ENCODE results near the gene GSE1. TPM values are rescaled to one million over a fixed set of nuclear protein-coding genes. Genes with fewer than 3 reads are reported as not detected.

Gene GSE1
- total and polyA plus RNA-seq, 2 donors from 2014 or later, result 9.5 to 92.8 TPM

DNA sequence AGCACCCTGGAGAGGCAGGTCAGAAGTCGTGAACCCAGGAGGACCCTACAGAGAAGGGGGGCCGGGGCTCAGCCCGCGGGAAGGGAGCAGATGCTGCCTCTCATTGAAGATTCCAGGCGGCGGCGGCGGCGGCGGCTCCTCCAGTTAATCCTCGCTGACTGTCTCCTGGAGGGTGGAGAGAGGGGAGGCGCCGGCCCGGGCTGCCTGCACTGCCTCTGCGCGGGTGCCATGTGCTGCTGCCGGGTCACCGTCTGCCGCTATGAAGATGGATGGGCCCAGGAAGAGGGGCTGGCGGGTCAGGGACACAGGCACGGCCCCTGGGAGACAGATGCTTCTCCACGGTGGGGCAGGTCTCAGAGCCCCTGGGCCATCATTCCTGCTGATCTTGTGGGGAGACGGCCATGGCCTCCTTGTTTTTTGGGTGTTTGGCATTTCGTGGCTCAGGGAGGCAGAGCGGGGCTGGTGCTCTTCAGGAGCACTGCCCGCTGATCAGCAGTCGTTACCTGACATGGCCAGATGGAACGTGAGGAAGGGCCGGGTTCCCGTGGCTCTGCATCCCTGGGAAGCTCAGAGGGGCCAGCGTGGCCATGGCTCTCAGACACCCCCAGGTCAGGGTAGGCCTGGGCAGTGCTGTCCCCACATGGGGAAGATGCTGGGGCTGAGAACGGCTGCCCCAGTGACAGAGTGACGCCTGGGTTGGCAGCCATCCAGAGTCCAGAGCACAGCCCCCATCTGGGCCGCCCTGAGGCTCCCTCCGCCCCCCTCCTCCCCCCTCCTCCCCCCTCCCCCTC, 39.5 kb downstream of the GSE1 start:
- FAIRE-seq (no peak), DNase-seq (peak; percentile 74 to 92 (median 86))
- H3K9me3 ChIP-seq (ENCODE audit: control insufficient read depth in 2 of 3, insufficient read depth in 1 of 3, low read length in 3 of 3), result no peaks in the 10 kb centered on the region
- TF ChIP-seq, protein P1, sequence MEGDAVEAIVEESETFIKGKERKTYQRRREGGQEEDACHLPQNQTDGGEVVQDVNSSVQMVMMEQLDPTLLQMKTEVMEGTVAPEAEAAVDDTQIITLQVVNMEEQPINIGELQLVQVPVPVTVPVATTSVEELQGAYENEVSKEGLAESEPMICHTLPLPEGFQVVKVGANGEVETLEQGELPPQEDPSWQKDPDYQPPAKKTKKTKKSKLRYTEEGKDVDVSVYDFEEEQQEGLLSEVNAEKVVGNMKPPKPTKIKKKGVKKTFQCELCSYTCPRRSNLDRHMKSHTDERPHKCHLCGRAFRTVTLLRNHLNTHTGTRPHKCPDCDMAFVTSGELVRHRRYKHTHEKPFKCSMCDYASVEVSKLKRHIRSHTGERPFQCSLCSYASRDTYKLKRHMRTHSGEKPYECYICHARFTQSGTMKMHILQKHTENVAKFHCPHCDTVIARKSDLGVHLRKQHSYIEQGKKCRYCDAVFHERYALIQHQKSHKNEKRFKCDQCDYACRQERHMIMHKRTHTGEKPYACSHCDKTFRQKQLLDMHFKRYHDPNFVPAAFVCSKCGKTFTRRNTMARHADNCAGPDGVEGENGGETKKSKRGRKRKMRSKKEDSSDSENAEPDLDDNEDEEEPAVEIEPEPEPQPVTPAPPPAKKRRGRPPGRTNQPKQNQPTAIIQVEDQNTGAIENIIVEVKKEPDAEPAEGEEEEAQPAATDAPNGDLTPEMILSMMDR (IDR thresholded peaks at IDR 0.05; ENCODE audit: borderline replicate concordance, extremely low read depth, insufficient read depth), result no peak
- H3K4me1 ChIP-seq (ENCODE audit: control insufficient read depth in 2 of 3, insufficient read depth in 2 of 3, low read depth in 1 of 3, low read length in 3 of 3), result peaks cover 0 to 24% (median 3%) of the 10 kb centered on the region in 3 donors
- H3K27ac ChIP-seq (ENCODE audit: low read depth in 2 of 2, low read length in 2 of 2), result peak overlapping the region; percentile 9 to 63
- H3K9ac ChIP-seq (ENCODE audit: low read length in 3 of 3), result no peak overlapping the region
- peaks cover 5 to 34% (median 20%) of the 10 kb centered on the region in 3 donors for H3K36me3 ChIP-seq (ENCODE audit: control insufficient read depth in 2 of 3, insufficient read depth in 3 of 3, low read length in 3 of 3)
- intact Hi-C loops (cut with DNase I), result no loop called here
- H3K4me3 ChIP-seq (ENCODE audit: low read length in 3 of 3), result no peak overlapping the region
- H3K27me3 ChIP-seq (ENCODE audit: control insufficient read depth, insufficient read depth, low read length), result no peaks in the 10 kb centered on the region

DNA sequence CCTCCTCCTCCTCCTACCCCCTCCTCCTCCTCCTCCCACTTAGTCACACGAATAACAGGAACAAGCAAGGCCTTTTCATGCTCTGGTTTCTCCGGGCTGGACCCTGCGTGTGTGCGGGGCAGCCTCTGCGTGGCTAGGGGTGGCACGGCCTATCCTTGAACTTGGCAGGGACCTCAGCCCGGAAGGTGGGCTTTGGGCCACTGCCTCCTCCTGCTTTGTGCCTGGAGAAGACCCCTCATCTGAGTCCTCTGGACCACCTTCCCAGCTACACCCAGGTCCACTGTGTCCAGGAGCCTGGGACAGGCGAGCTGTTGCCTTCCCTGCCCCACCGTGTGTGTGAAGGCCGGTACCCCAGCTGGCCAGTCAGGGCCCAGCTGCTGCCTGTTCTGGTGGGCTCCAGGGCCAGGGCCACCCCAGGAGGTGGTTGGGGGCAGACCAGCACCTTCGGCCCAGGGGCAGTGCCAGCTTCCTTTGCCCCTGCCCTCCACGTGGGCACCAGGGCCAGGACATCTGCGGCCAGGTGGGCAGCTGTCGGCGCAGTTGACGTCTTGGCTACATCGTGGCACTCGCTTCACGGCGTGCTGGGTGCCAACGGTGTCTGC, 40.3 kb downstream of the GSE1 start:
- Histone ChIP-seq H3K27ac (ENCODE audit: low read depth in 2 of 2, low read length in 2 of 2) (peak overlapping the region; percentile 20 to 67), H3K9ac (ENCODE audit: low read length in 3 of 3) (no peak overlapping the region), H3K4me3 (ENCODE audit: low read length in 3 of 3) (no peak overlapping the region), H3K27me3 (ENCODE audit: control insufficient read depth, insufficient read depth, low read length) (no peaks in the 10 kb centered on the region), H3K36me3 (ENCODE audit: control insufficient read depth in 2 of 3, insufficient read depth in 3 of 3, low read length in 3 of 3) (peaks cover 6 to 41% (median 24%) of the 10 kb centered on the region in 3 donors), H3K4me1 (ENCODE audit: control insufficient read depth in 2 of 3, insufficient read depth in 2 of 3, low read depth in 1 of 3, low read length in 3 of 3) (peaks cover 0 to 24% (median 3%) of the 10 kb centered on the region in 3 donors), H3K9me3 (ENCODE audit: control insufficient read depth in 2 of 3, insufficient read depth in 1 of 3, low read length in 3 of 3) (no peaks in the 10 kb centered on the region)
- no peak for FAIRE-seq
- TF ChIP-seq, protein P1 (IDR thresholded peaks at IDR 0.05; ENCODE audit: borderline replicate concordance, extremely low read depth, insufficient read depth), result no peak
- intact Hi-C loops (cut with DNase I), result no loop called here
- DNase-seq, result peak in 2 of 5 donors; percentile 73 to 83

DNA sequence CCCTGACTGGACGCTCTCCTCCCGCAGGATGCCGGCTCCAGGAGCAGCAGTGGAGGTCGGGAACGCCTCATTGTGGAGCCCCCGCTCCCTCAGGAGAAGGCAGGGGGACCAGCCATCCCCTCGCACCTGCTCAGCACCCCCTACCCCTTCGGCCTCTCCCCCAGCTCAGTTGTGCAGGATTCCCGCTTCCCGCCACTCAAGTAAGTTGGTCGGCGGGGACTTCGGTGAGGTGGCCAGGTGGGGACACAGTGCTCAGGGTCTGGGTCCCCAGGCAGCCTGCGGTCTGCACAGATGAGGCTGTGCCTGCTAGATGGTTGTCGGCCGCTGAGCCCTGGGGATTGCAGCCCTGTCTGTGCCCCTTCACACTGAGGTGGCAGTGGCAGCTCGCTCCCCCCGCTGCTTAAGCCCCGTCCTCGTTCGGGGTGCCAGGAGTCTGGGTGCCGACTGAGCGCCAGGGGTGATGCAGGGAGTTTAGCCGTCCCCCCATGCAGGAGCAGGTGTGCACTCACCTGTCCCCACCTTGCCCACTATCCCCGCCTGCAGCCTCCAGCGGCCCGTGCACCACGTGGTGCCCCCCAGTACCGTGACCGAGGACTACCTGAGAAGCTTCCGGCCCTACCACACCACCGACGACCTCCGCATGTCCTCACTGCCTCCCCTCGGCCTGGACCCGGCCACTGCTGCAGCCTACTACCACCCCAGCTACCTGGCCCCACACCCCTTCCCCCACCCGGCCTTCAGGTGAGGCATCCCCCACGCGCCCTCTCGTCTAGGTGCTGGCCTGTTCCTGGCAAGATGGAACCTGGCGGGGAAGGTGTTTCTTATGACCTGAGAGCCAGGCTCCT, 41.4 kb downstream of the GSE1 start:
- peak in 2 of 5 donors; percentile 64 to 77 for DNase-seq
- TF ChIP-seq, protein P1 (IDR thresholded peaks at IDR 0.05; ENCODE audit: borderline replicate concordance, extremely low read depth, insufficient read depth), result no peak
- H3K27me3 ChIP-seq (ENCODE audit: control insufficient read depth, insufficient read depth, low read length), result no peaks in the 10 kb centered on the region
- no peak for FAIRE-seq
- H3K36me3 ChIP-seq (ENCODE audit: control insufficient read depth in 2 of 3, insufficient read depth in 3 of 3, low read length in 3 of 3), result peaks cover 6 to 44% (median 24%) of the 10 kb centered on the region in 3 donors
- peaks cover 0 to 26% (median 3%) of the 10 kb centered on the region in 3 donors for H3K4me1 ChIP-seq (ENCODE audit: control insufficient read depth in 2 of 3, insufficient read depth in 2 of 3, low read depth in 1 of 3, low read length in 3 of 3)
- no peak overlapping the region for H3K27ac ChIP-seq (ENCODE audit: low read depth in 2 of 2, low read length in 2 of 2)
- H3K4me3 ChIP-seq (ENCODE audit: low read length in 3 of 3), result no peak overlapping the region
- no peak overlapping the region for H3K9ac ChIP-seq (ENCODE audit: low read length in 3 of 3)
- intact Hi-C loops (cut with DNase I), result no loop called here
- no peaks in the 10 kb centered on the region for H3K9me3 ChIP-seq (ENCODE audit: control insufficient read depth in 2 of 3, insufficient read depth in 1 of 3, low read length in 3 of 3)

Data from kidney (tissue), 14 donors.